22Rv1 (cell line): ENCODE results near the gene TMEM51.

Experiments used
- ZFX ChIP-seq: fragments of 450-650 bp; IDR thresholded peaks from 2 replicates; pipeline ENCODE4 v1.6.1; 2017; ENCODE audit warnings: antibody characterized with exemption, borderline replicate concordance
- TF ChIP-seq, protein P1 (sequence below): fragments of 450-650 bp; IDR thresholded peaks from 2 replicates; pipeline ENCODE4 v1.5.1; 2017; ENCODE audit warnings: mild to moderate bottlenecking

DNA sequence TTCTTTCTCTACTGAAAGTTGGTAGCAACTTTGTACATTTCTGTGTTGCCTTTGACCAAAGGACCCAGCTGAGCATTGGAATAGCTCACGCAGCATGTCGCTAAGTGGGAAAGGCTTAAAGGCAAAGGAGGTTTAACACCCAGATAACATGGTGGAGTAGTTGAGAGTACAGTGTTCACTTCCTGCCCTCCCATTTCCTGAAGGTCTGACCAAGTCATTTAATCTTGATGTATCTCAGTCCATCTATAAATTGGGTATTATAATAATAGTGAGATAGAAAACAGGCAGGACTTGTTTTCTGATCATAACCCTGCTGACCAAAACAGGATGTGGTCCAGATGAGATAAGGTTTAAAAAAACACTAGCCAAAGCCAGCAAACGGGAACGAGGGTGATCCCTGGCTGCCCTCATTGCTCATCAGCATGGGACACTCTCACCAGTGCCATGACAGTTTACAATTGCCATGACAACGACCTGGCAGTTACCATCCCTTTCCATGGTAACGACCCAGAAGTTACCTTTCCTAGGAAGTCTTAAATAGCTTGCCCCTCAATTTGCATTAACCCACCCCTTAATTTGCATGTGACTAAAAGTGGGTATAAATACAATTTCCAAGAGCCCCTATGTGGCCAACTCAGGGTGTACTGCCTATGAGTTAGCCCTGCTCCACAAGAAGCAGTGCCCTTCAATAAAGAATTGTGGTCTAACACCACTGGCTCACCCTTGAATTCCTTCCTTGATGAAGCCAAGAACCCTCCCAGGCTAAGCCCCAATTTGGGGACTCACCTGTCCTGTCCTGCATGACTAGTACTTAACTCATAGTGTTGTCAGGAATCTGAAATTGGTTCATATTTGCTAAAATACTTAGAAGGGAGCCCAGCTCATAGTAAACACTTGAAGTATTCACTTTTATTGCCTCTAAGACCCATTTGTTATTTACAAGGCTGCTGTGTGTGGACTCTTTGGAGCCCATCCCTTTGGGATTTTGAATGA is 65.0 kb downstream of the TMEM51 start:
- TF ChIP-seq, protein P1, sequence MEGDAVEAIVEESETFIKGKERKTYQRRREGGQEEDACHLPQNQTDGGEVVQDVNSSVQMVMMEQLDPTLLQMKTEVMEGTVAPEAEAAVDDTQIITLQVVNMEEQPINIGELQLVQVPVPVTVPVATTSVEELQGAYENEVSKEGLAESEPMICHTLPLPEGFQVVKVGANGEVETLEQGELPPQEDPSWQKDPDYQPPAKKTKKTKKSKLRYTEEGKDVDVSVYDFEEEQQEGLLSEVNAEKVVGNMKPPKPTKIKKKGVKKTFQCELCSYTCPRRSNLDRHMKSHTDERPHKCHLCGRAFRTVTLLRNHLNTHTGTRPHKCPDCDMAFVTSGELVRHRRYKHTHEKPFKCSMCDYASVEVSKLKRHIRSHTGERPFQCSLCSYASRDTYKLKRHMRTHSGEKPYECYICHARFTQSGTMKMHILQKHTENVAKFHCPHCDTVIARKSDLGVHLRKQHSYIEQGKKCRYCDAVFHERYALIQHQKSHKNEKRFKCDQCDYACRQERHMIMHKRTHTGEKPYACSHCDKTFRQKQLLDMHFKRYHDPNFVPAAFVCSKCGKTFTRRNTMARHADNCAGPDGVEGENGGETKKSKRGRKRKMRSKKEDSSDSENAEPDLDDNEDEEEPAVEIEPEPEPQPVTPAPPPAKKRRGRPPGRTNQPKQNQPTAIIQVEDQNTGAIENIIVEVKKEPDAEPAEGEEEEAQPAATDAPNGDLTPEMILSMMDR, result no peak
- TF ChIP-seq ZFX, result no peak
